Naive thymus-derived CD4-positive, alpha-beta T cell (primary cell): Measurements from ENCODE around the gene NCEH1. TPM values are rescaled to one million over a fixed set of nuclear protein-coding genes. Genes with fewer than 3 reads are reported as not detected.

ENCODE experiments used
- ATAC-seq: fragments of 150-1000 bp; cut with Tn5 transposase; 2 replicates; pipeline ENCODE4 v1.10.0; 2021; ENCODE audit warnings: mild to moderate bottlenecking, moderate library complexity
- CTCF ChIA-PET: fragments of 350-600 bp; sonication (Branson Sonifier 250); formaldehyde crosslinking; loops from one replicate; lab custom pipeline; 2021; ENCODE audit warnings: antibody characterized with exemption; lab: Charles Lee
- POLR2A ChIA-PET: fragments of 350-600 bp; sonication (Branson Sonifier 250); formaldehyde crosslinking; loops from one replicate; lab custom pipeline; 2021; ENCODE audit warnings: antibody characterized with exemption, inconsistent platforms; lab: Charles Lee
- DNase-seq, 9 donors: peaks; one replicate each; pipeline versions ENCODE4 v3.0.0 to v3.0.0-alpha.2; 2020 to 2022; ENCODE audit warnings: mixed read lengths in 1 of 9
- H3K27ac ChIP-seq: one replicate; pipeline ENCODE4 v1.7.0; 2013; ENCODE audit warnings: mild to moderate bottlenecking, low read depth, low read length, moderate library complexity
- H3K27me3 ChIP-seq, 2 donors: one replicate each; pipeline ENCODE4 v1.7.0; 2013; ENCODE audit warnings: low read length in 2 of 2, mild to moderate bottlenecking in 2 of 2, moderate library complexity in 2 of 2; ENCODE audit not compliant: control insufficient read depth in 2 of 2, insufficient read depth in 2 of 2
- H3K36me3 ChIP-seq, 3 experiments: 1 replicate in 2 of 3; 2 replicates in 1 of 3; pipeline ENCODE4 v1.7.0; 2013; ENCODE audit warnings: low read length in 3 of 3, mild to moderate bottlenecking in 3 of 3, moderate library complexity in 1 of 3; ENCODE audit not compliant: insufficient read depth in 3 of 3, control insufficient read depth in 2 of 3
- H3K4me1 ChIP-seq, 2 donors: one replicate each; pipeline ENCODE4 v1.7.0; 2013; ENCODE audit warnings: low read length in 2 of 2, mild to moderate bottlenecking in 2 of 2, moderate library complexity in 1 of 2; ENCODE audit not compliant: control insufficient read depth in 2 of 2, insufficient read depth in 2 of 2
- H3K4me3 ChIP-seq: 2 replicates; pipeline ENCODE4 v1.7.0; 2013; ENCODE audit warnings: mild to moderate bottlenecking, low read length
- H3K9me3 ChIP-seq, 3 experiments: 1 replicate in 2 of 3; 2 replicates in 1 of 3; pipeline ENCODE4 v1.7.0; 2013; ENCODE audit warnings: low read length in 3 of 3; ENCODE audit not compliant: control insufficient read depth in 2 of 3
- H3K27ac Mint-ChIP-seq, 9 donors: one replicate each; pipeline ENCODE4 v1.8.0; 2020 to 2022; ENCODE audit warnings: mixed read lengths in 9 of 9, mild to moderate bottlenecking in 8 of 9, moderate library complexity in 5 of 9, inconsistent platforms in 2 of 9
- H3K27me3 Mint-ChIP-seq, 5 donors: one replicate each; pipeline ENCODE4 v1.8.0; 2021 to 2022; ENCODE audit warnings: mixed read lengths in 5 of 5, mild to moderate bottlenecking in 1 of 5
- H3K36me3 Mint-ChIP-seq, 5 donors: one replicate each; pipeline ENCODE4 v1.8.0; 2020 to 2022; ENCODE audit warnings: mixed read lengths in 5 of 5, mild to moderate bottlenecking in 3 of 5, inconsistent platforms in 1 of 5
- H3K4me1 Mint-ChIP-seq, 7 donors: one replicate each; pipeline ENCODE4 v1.8.0; 2020 to 2022; ENCODE audit warnings: mixed read lengths in 7 of 7, mild to moderate bottlenecking in 3 of 7, inconsistent platforms in 1 of 7
- H3K4me3 Mint-ChIP-seq, 10 donors: one replicate each; pipeline ENCODE4 v1.8.0; 2020 to 2022; ENCODE audit warnings: mild to moderate bottlenecking in 10 of 10, mixed read lengths in 10 of 10, moderate library complexity in 6 of 10, inconsistent platforms in 2 of 10
- H3K9me3 Mint-ChIP-seq, 11 donors: one replicate each; pipeline ENCODE4 v1.8.0; 2020 to 2022; ENCODE audit warnings: mixed read lengths in 11 of 11, mild to moderate bottlenecking in 4 of 11, inconsistent platforms in 1 of 11, moderate library complexity in 1 of 11
- intact Hi-C, 2 donors: fragments of 100-400 bp; cut with micrococcal nuclease; formaldehyde crosslinking; loops; one replicate each; pipeline ENCODE4 v1.15.1; 2023
- polyA plus RNA-seq, 2 donors: library from polyadenylated mRNA; unstranded; fragments of 300-500 nt; fragmentation: Illumina TruSeq; gene quantifications; one replicate each; pipeline ENCODE4 v1.2.3, GENCODE V29; 2021
- total RNA-seq, 6 experiments: library from RNA in 5 of 6; stranded (reverse) in 5 of 6; gene quantifications; 1 replicate in 5 of 6; 2 replicates in 1 of 6; pipeline ENCODE4 v1.2.3 and lab custom pipeline; 2021 to 2026

The NCEH1 gene
- total and polyA plus RNA-seq, 7 experiments from 2014 or later = 1.2 to 8.9 (median 3.5) TPM

DNA sequence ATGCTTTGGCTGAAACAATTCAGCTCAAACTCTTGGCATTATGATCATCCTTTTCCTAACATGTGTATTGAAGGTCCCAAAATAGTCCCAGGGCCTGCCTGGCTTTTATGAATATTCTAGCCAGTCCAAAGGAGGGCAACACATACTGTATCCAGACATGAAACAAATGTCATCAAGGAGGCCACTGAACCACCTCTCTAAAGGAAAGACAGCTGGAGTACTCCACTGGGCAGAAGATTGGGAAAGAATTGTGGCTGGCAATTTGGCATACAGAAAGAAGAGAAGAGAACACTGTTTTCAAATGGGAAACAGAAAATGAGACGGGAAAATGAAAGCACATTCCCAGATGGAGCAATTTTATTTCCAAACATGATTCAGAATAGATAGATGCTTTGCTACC, 80.6 kb downstream of the NCEH1 start:
- Mint-ChIP-seq H3K4me1 (peaks cover 0 to 9% (median 0%) of the 10 kb centered on the region in 7 donors), H3K9me3 (no peaks in the 10 kb centered on the region), H3K4me3 (no peak overlapping the region), H3K27ac (peak overlapping the region in 1 of 9 donors; percentile 58), H3K36me3 (peaks cover 4 to 37% (median 18%) of the 10 kb centered on the region in 5 donors), H3K27me3 (no peaks in the 10 kb centered on the region)
- ATAC-seq = no peak
- no peak for DNase-seq
- Histone ChIP-seq H3K4me3 (no peak overlapping the region), H3K27me3 (no peaks in the 10 kb centered on the region), H3K36me3 (peaks cover 0 to under 1% (median 0%) of the 10 kb centered on the region in 3 experiments), H3K4me1 (no peaks in the 10 kb centered on the region), H3K9me3 (no peaks in the 10 kb centered on the region), H3K27ac (no peak overlapping the region)
- intact Hi-C loops = no loop called here
- ChIA-PET POLR2A (no interaction called here), CTCF (no interaction called here)

DNA sequence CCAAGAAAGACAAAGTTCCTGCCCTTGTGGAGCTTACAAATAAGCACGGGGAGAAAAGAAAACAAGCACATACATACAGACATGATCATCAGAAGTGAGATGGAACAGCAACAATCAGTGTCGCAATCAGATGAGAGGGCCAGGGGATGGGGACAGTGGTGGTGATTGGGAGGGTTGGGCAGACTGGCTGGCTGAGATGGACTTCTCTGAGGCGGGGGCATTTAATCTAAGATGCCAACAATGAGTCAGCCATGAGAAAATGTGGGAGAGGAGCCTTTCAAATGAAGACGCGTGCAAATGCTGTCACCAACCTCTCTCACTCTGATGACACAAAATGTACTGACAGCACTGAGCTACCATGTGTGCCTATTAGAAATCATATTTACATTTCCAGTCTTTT, 81.4 kb downstream of the NCEH1 start:
- no peak overlapping the region for H3K27ac Mint-ChIP-seq

DNA sequence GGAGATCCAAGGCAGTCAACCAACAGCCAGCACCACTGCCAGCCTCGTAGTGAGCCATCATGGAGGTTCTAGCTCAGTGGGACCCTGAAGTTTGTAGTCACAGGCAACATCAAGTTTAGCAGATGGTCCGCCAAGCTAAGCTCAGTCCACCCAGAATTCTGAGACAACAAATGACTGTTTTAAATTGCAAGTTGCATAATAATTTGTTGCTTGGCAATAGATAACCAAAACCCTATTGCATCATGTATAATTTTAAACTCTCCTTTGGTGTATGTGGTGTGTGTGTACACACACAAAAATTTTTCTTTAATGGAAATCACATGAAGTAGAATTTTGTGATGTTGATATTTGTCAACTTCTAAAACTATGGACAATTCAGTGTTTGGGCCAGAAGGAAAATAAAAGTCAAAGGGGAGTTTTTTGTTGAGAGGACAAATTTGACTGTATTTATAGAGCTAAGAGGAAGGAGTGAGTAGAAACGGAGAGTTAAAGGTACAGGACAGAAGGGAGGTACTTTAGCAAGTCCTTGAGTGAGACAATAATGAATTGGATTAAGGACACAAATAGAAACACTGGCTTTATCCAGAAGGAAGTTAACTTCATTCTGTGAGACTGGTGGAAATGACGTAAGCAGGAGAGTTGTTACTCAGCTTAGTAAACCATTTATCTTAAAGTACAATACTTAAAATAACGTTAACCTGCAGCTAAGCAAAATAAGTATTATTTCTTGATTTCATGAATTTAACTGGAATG, 83.6 kb downstream of the NCEH1 start:
- no peaks in the 10 kb centered on the region for H3K9me3 ChIP-seq
- DNase-seq (no peak), ATAC-seq (peak; percentile 66)
- POLR2A ChIA-PET = interaction anchor here (1.1 kb wide), 1 partner anchor 9 kb away, joined by 3 read pairs; no protein-coding TSS in a partner anchor
- H3K4me3 ChIP-seq = no peak overlapping the region
- no peaks in the 10 kb centered on the region for H3K36me3 ChIP-seq
- Mint-ChIP-seq H3K4me3 (no peak overlapping the region), H3K4me1 (peaks cover 0 to 7% (median 5%) of the 10 kb centered on the region in 7 donors), H3K36me3 (peaks cover 0 to 17% (median 5%) of the 10 kb centered on the region in 5 donors), H3K27ac (no peak overlapping the region), H3K9me3 (no peaks in the 10 kb centered on the region), H3K27me3 (no peaks in the 10 kb centered on the region)
- intact Hi-C loops = no loop called here
- H3K27ac ChIP-seq = no peak overlapping the region
- CTCF ChIA-PET = interaction anchor here (0.7 to 0.9 kb wide), 2 partner anchors 41 to 176 kb away, joined by 3 to 6 read pairs; no protein-coding TSS in a partner anchor
- no peaks in the 10 kb centered on the region for H3K4me1 ChIP-seq
- no peaks in the 10 kb centered on the region for H3K27me3 ChIP-seq

More for the DNA sequence above, 81.4 kb downstream of the NCEH1 start:
- Mint-ChIP-seq H3K36me3 (peaks cover under 1 to 32% (median 14%) of the 10 kb centered on the region in 5 donors), H3K4me3 (no peak overlapping the region), H3K27me3 (no peaks in the 10 kb centered on the region), H3K9me3 (no peaks in the 10 kb centered on the region), H3K4me1 (peaks cover 0 to 1% (median 0%) of the 10 kb centered on the region in 7 donors)
- intact Hi-C loops = no loop called here
- ATAC-seq (no peak), DNase-seq (no peak)
- no peak overlapping the region for H3K27ac ChIP-seq
- CTCF ChIA-PET = interaction anchor here (0.6 kb wide), 1 partner anchor 175 kb away, joined by 3 read pairs; no protein-coding TSS in a partner anchor
- no peaks in the 10 kb centered on the region for H3K9me3 ChIP-seq
- no peaks in the 10 kb centered on the region for H3K27me3 ChIP-seq
- H3K4me3 ChIP-seq = no peak overlapping the region
- H3K4me1 ChIP-seq = no peaks in the 10 kb centered on the region
- POLR2A ChIA-PET = no interaction called here
- no peaks in the 10 kb centered on the region for H3K36me3 ChIP-seq

DNA sequence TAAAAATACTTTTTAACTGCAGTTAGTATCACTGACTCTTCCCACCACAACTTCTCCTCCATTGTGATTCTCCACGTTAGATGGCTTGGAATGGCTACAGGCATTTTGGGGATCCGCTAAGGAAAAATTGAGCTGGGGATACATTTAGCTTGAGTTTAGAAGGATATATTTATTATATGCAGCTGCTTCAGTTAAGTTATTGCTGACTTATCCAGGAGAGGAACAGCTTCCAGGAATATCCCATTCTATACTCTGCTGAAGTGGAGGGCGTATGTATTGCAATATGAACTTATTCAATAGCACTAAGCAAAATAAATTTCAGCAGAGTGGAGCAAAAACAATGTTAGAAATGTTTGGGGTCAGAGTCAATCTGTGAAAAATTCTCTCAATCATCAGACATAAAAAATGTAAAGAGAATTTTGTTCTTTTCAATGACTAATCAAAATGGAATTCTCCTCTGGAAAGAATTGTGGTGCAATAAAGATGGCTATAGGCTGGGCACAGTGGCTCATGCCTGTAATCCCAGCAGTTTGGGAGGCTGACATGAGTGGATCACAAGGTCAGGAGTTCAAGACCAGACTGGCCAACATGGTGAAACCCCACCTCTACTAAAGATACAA, 84.7 kb downstream of the NCEH1 start:
- no peaks in the 10 kb centered on the region for H3K9me3 ChIP-seq
- H3K4me3 ChIP-seq = no peak overlapping the region
- Mint-ChIP-seq H3K4me1 (peaks cover 0 to 9% (median 6%) of the 10 kb centered on the region in 7 donors), H3K27ac (no peak overlapping the region), H3K36me3 (peaks cover 0 to 12% (median 5%) of the 10 kb centered on the region in 5 donors), H3K4me3 (no peak overlapping the region), H3K9me3 (no peaks in the 10 kb centered on the region), H3K27me3 (no peaks in the 10 kb centered on the region)
- ATAC-seq (no peak), DNase-seq (no peak)
- H3K27me3 ChIP-seq = no peaks in the 10 kb centered on the region
- ChIA-PET CTCF (no interaction called here), POLR2A (no interaction called here)
- intact Hi-C loops = no loop called here
- H3K4me1 ChIP-seq = no peaks in the 10 kb centered on the region
- no peak overlapping the region for H3K27ac ChIP-seq
- H3K36me3 ChIP-seq = no peaks in the 10 kb centered on the region

DNA sequence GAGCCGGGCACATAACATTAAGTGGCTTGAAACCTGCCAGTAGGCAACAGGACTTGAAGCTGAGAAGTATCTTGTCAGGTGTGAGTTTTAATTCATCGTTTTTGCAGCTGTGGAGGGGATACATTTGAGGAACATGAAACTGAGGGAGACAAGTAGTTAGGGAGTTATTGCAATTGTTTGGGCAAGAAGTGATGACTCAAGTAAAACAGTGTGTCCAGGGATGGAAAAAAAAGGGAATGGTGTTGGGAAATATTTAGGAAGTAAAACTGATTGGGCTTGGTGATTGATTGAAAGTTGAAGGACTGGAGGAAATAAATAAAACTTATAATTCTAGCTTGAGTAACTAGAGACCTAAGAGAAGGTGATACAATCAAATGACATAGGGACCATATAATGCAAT, 85.5 kb downstream of the NCEH1 start:
- Mint-ChIP-seq H3K36me3 (peaks cover 0 to 11% (median 6%) of the 10 kb centered on the region in 5 donors), H3K9me3 (no peaks in the 10 kb centered on the region), H3K4me3 (no peak overlapping the region), H3K27ac (no peak overlapping the region), H3K4me1 (peaks cover 0 to 11% (median 6%) of the 10 kb centered on the region in 7 donors), H3K27me3 (no peaks in the 10 kb centered on the region)
- DNase-seq (no peak), ATAC-seq (no peak)
- no peak overlapping the region for H3K4me3 ChIP-seq
- H3K4me1 ChIP-seq = no peaks in the 10 kb centered on the region
- ChIA-PET CTCF (no interaction called here), POLR2A (no interaction called here)
- H3K36me3 ChIP-seq = no peaks in the 10 kb centered on the region
- H3K27me3 ChIP-seq = no peaks in the 10 kb centered on the region
- intact Hi-C loops = no loop called here
- no peak overlapping the region for H3K27ac ChIP-seq
- no peaks in the 10 kb centered on the region for H3K9me3 ChIP-seq

DNA sequence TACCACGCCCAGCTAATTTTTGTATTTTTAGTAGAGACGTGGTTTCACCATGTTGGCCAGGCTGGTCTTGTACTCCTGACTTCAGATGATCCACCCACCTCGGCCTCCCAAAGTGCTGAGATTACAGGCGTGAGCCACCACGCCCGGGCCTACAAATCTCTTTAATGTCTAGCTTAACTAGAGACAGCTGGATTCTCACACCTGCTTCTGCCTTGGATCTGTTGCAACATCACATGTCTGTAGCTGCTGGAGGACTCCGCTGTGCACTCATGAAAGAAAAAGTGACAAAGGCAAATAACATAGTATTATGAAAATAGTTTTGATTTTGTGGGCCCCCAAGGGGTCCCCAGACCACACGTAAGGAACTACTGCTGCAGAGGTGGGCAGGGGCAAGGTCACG, 85.9 kb downstream of the NCEH1 start:
- CTCF ChIA-PET = no interaction called here
- DNase-seq (no peak), ATAC-seq (no peak)
- H3K36me3 ChIP-seq = no peaks in the 10 kb centered on the region
- no peak overlapping the region for H3K27ac ChIP-seq
- no peak overlapping the region for H3K27ac Mint-ChIP-seq
- H3K4me1 Mint-ChIP-seq = peaks cover 0 to 12% (median 6%) of the 10 kb centered on the region in 7 donors
- no peaks in the 10 kb centered on the region for H3K4me1 ChIP-seq
- H3K27me3 Mint-ChIP-seq = no peaks in the 10 kb centered on the region
- H3K27me3 ChIP-seq = no peaks in the 10 kb centered on the region
- no peak overlapping the region for H3K4me3 ChIP-seq
- H3K36me3 Mint-ChIP-seq = peaks cover 0 to 10% (median 6%) of the 10 kb centered on the region in 5 donors
- H3K9me3 ChIP-seq = no peaks in the 10 kb centered on the region
- POLR2A ChIA-PET = no interaction called here
- no peaks in the 10 kb centered on the region for H3K9me3 Mint-ChIP-seq
- intact Hi-C loops = loop anchor here in 1 of 2 donors (5.0 kb wide), 1 partner anchor 588 kb away; the partner anchor contains the start of gene FNDC3B
- H3K4me3 Mint-ChIP-seq = no peak overlapping the region
